GM12873 (cell line): ENCODE measurements around the gene ATRNL1.

ENCODE experiments used
- CTCF ChIP-seq: IDR thresholded peaks from 2 replicates; pipeline ENCODE4 v1.5.1; 2012; ENCODE audit warnings: low read depth, mild to moderate bottlenecking, moderate library complexity, low read length, control low read depth; ENCODE audit not compliant: insufficient read depth; ENCODE audit errors: missing control alignments

ATRNL1 gene

DNA sequence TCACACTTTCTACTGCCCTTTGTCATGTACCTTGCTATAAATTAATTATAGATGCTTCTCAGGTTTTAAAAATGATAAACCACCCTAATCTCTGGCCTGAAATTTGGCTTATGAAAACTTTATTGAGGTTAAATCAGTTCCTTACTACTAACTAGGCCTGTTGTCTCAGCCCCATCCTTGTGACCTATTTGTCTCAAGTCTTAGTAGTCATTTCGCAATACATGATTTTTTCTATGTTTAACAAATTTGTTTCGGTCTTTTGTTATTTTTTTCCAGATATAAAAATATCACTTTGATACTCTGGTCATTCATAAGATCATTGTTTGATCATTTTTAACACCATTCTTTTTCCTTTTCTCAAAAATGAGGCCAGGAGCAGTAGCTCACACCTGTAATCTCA lies 768.3 kb downstream of the ATRNL1 start:
- TF ChIP-seq CTCF = no peak

GRCh38 chr10:115861864-115862263 lies 768.7 kb downstream of the ATRNL1 start:
- no peak for TF ChIP-seq CTCF

- TF ChIP-seq CTCF = no peak
Measured at GRCh38 chr10:115866174-115866573, 773.0 kb downstream of the ATRNL1 start.

DNA sequence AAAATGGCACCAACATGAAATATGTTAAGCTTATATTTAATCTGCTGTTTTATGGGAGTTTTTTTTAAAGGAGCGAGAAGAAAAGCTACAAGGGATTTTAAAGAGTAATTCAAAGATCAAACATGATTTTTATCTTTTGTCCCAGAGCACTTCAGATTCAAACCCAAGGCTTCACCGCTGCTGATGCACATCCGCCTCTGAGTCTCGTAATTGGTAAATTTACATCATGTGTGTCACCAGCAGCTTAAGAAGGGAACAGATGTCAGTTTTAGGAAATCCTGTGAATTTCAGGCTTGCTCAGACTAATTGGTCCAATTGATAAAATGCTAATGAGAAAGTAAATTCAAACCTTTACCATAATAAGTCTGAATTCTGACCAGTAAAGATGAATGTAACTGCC lies 773.5 kb downstream of the ATRNL1 start:
- no peak for TF ChIP-seq CTCF

DNA sequence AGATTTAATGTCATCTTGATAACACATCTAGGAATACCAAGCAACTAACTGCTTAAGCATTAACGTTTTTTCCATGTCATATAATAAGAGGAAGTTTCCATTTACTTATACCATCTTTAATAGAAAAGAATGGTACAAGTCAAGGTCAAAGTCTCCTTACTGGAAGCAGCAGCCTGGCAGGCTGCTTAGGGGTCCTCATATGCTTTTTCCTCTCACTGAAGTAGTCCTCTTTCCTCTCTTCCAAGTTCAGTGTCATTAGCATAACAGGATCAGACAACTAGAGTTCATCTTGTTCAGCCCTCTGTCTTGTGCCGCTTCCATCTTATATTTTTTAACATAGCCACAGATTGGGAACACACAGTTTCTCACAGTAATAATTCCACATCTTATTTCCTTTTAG lies 774.1 kb downstream of the ATRNL1 start:
- TF ChIP-seq CTCF = no peak

DNA sequence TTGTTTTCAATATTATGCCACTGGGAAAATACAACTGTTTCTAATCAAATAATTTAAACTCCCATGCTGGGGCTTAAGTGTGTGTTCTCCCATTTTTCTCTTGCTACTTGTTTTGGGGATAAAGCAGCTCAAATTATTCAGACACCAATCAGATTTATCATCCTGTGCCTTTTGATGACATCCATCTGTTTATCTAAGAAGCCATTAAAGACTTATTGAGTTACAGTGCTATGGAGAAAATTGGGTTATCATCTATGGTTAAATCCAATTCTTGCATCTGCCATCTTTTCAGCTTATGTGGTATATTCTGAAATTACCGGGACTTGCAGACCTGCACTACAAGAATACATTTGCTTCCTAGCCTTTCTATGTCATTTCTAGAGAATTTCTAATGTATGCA lies 778.7 kb downstream of the ATRNL1 start:
- TF ChIP-seq CTCF = no peak

DNA sequence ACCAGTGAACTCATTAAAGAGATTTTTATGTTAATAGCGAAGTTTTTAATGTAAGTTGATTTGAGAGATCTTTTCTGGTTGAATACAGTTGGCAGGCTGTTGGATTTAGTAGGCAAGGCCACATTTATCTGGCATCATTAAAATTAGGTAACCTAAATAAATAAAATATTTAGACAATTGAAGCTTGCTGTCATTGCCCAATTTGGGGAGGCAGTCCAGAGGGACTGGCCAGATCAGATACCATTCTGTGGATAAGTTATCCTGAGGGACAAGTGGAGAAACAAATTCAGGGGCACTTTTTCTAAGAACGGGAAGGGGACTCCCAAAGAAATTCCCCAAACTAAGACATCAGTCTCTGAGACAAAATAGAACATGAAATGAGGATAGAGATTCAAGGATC lies 782.0 kb downstream of the ATRNL1 start:
- TF ChIP-seq CTCF = no peak
